B cell (primary cell): ENCODE results near the gene PACSIN2.

Experiments
- EZH2 ChIP-seq: IDR thresholded peaks from 2 replicates; pipeline ENCODE4 v1.6.1; 2012; ENCODE audit warnings: borderline replicate concordance, low read depth, mild to moderate bottlenecking, moderate library complexity, low read length; ENCODE audit not compliant: insufficient read depth, poor library complexity, severe bottlenecking
- TF ChIP-seq, protein P1 (sequence below): fragments of 200-600 bp; IDR thresholded peaks from one replicate; pipeline ENCODE4 v1.8.0; 2022; ENCODE audit warnings: antibody characterized with exemption, mild to moderate bottlenecking

DNA sequence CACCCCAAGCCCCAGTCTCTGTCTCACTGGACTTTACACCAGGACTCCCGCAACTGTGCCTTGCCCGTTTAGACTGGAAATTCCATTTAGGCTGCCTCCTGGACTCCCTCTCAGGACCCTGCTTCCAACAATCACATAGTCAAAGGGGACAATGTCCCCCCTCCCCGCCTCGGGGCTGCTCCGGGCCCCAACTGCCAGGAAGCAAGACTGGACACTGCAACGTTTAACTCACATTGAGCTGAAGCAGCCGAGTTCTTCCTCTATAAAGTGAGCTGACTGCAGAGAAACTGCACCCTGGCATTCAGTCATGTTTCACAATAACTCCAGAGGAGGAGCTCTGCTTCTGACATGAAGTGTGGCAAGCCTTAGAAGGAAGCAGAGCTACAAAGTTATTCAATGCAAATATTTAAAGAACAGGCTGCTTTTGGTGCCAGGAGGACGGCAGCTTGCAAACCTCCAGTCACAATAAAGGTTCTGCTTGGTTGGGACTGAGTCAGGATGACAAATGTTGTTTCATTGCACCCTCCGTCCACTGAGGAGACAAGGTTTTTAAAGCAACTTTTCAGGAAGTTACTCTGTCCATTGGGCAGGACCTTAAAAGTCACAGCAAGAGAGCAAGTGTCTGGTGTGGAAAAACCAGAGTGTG lies 19.9 kb downstream of the PACSIN2 start:
- TF ChIP-seq, protein P1, sequence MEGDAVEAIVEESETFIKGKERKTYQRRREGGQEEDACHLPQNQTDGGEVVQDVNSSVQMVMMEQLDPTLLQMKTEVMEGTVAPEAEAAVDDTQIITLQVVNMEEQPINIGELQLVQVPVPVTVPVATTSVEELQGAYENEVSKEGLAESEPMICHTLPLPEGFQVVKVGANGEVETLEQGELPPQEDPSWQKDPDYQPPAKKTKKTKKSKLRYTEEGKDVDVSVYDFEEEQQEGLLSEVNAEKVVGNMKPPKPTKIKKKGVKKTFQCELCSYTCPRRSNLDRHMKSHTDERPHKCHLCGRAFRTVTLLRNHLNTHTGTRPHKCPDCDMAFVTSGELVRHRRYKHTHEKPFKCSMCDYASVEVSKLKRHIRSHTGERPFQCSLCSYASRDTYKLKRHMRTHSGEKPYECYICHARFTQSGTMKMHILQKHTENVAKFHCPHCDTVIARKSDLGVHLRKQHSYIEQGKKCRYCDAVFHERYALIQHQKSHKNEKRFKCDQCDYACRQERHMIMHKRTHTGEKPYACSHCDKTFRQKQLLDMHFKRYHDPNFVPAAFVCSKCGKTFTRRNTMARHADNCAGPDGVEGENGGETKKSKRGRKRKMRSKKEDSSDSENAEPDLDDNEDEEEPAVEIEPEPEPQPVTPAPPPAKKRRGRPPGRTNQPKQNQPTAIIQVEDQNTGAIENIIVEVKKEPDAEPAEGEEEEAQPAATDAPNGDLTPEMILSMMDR = no peak
- no peak for TF ChIP-seq EZH2
